NCI-H524 treated with DMSO at 0.1 percent for 48 hours (cell line): ENCODE measurements around the gene DDX4.
"Not testable (repeated sequence)": the region's sequence is repeated elsewhere in the genome, so short reads cannot be mapped to it uniquely, and the experiment has no call there.

Experiments used
- DNase-seq: peaks from one replicate; lab custom pipeline; 2025; lab: John Stamatoyannopoulos, UW

The DDX4 gene

DNA sequence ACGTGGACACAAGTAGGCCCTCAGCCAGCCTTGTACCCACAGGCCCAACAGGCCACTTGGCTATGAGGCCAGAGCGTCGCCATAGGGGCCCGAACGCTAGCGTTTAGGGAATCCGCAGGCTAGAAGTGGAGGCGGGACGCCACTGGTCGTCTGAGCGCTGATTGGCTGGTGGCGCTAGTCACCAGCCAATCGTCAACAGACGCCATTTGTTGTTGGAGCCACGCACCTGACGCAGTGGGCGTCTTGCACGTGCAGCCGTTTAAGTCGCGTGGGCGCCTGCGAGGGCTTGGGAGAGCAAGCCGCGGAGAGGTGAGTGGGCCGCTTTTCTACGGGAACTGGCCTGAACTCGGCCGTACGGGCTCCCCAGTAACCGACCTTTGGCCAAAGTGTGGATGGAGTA lies at the start of gene DDX4:
Gene DDX4 (plus strand): TSS at position 269 of the 400 bp plus-strand sequence. CDS start 903 bp downstream, outside the sequence.
- DNase-seq: no peak

DNA sequence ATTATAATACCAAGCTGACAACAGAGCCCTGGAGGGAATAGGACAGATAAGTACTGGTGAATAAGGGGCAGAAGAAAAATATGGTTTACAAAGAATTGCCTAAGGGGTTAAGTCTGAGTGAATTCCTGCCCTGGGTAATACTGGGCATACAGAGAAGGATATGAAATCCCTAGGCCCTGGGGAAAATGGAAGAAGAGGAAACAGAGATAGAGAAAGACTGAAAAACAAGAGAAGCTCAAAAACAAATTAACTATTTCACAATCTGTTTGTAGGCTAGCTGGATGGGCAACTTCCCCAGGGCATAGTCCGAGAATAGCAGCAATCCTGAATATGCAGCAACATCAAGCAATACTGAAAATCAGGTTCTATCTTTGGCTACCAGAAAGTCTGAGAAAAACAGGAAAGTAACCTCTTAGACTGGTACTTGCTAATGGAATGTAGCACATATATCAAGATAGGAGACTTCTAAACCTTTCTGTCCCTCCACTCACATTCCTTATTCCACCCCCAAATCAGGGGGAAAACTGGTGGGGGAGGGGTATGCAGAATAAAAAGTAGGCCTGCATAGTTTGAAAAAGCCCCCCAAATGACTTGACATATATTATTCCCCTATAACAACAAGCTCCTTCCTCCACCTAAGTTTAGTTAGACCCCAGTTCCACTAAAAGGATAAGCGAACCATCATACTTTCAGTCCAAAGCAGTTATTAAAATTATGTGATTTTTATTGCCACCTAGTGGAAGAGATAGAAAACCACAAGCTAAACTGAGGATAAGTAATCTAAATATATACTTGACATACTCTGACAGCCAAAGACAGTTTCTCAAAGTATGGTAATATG lies 46.4 kb upstream of the DDX4 start:
- DNase-seq: no peak

DNA sequence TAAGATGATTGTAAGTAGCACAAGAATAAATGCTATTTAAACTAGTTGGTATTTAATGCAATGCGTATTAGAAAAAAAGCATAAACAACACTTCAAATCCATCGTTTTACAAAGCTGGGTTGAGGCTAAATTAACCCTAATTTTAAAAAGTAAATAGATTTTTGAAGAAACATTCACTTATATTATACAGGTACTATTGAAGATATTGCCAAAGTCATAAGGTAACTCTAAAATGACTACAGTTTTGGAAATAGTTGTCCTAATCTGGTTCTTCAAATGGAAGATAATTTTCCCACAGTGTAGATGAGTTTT lies 45.8 kb upstream of the DDX4 start:
- no peak for DNase-seq

- no peak for DNase-seq
These were observed 45.4 kb upstream of the DDX4 start for GRCh38 chr5:55692509-55692908.

DNA sequence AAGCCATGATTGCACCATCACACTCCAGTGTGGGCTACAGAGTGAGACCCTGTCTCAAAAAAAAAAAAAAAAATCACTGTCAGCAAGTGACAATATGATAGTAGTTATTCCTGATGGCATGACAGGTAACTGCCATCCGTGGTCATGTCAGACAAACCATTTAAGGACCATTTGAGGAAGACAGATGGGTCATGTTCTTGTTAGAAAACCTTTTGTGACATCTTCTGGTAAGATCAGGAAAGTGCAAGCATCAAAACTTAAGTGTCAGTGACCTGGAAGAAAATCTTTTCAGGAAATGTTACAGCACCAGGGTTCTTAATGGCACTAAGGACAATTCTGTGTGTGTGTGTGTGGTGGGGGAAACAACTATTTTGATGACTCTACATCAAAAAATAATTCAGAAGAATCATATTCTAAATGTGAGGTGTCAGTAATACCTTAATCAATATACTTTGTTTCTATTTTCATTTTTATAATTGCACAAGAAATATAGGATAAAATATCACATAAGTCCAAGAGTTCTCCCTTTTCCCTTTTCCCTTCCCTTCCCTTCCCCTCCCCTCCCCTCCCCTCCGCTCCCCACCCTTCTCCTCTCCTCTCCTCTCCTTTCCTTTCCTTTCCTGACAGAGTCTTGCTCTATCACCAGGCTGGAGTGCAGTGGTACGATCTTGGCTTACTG lies 43.6 kb upstream of the DDX4 start:
- DNase-seq: no peak

DNA sequence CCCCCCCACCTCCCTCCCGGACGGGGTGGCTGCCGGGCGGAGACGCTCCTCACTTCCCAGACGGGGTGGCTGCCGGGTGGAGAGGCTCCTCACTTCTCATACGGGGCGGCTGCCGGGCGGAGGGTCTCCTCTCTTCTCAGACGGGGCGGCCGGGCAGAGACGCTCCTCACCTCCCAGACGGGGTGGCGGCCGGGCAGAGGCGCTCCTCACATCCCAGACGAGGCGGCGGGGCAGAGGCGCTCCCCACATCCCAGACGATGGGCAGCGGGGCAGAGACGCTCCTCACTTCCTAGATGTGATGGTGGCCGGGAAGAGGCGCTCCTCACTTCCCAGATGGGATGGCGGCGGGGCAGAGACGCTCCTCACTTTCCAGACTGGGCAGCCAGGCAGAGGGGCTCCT lies 41.2 kb upstream of the DDX4 start:
- not testable (repeated sequence) for DNase-seq

- DNase-seq: no peak
These were observed 38.7 kb upstream of the DDX4 start for GRCh38 chr5:55699041-55699688.

- DNase-seq: no peak
These were observed 37.1 kb upstream of the DDX4 start for GRCh38 chr5:55700745-55701144.

GRCh38 chr5:55701462-55702103 lies 36.3 kb upstream of the DDX4 start:
- DNase-seq: no peak

DNA sequence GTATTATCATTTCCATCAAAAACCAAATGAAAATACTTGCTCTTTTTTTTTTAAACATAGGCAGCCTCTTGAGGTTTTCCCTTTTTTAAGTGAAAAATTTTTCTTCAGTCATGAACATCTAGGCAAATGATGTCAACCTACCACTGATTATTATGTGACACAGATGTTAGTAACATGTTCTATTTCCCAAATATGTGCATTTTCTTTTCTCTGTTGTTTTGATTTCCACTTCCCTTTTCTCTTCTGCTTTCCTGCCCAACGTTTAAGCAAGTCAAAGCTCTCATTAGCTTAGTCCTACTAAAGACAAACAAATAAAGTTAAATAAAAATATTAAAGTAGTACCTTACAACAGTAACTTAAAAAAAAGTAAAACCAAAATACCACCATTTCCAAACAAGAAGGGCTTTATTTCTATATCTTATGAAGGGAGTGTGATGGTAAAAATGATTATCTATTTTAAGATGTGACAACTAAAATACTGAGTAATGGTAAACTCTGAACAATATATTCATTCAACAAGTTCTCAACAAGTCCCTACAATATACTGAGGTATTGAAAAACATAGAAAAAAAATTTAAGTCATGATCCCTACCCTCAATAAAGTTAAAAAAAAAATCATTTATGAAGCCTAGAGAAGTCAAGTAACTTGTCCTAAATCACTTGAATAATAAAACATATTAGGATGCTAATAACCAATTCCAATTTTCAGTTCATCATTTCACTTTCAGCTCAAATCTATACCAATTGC lies 35.1 kb upstream of the DDX4 start:
- DNase-seq: no peak

DNA sequence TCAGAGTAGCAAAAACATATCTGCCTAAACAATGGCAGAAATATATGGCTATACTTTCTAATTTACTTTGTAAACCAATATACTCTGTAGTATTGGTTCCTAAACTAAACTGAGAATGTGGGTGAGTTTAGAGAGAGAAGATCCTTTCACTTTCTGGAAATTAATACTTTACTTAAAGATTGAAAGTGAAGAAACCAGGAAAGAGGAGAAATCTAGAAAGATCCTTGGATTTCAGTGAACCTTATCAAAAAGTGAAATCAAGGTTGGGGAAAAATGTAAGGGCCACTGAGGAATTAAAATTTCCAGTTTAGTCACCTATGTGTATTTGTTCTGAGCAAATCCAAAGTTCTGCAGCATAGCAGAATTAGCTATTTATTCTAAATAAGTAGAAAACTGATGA lies 31.6 kb upstream of the DDX4 start:
- no peak for DNase-seq

GRCh38 chr5:55708732-55709131 lies 29.1 kb upstream of the DDX4 start:
- DNase-seq: no peak

DNA sequence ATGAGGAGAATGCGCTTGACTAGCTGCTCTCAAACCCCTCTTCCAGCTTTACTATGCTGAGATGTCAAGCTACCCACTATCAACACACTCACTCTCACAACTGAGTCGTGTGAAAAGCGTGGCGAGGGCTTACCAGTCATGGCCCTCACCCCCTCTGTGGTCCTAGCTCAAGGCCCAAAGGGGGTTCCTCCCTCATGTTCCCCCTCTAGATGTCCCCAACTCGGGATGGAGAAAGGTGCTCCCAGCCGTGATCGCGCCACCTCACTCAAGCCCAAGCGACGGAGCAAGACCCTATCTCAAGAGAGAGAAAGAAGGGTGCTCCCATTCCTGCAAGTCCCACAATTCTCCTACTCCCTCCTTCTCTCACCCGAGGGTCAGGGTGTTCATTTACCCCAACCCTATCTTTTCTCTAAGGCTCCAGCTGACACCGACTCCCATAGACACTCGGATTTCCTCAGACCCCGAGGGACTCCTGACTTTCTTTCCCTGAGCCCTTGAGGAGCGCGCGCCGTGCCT lies 26.3 kb upstream of the DDX4 start:
- no peak for DNase-seq

- DNase-seq: peak; percentile 59
These were observed 25.6 kb upstream of the DDX4 start, which contains the start of gene SLC38A9 for GRCh38 chr5:55712023-55712859. Gene SLC38A9 (minus strand): TSS chr5:55712324. CDS start chr5:55697958, 14,366 bp downstream.

DNA sequence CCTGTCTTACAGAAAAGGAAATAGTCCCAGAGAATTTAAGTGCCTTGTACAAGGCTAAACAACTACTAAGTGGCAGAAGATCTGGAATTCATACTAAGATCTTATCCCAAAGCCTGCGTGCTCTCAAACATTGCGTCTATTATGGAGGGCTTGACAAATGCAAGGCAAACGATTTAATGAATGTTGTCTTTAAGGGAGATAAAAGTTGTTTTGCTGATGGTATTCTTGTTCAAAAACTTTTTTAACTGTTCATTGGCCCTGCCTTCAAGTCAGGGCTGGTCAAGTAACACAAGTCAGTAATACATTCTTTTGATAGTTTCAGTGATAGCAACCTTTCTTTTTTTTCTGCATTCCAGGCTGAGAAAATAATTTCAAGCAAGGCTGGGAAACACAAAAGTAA lies 24.0 kb upstream of the DDX4 start:
- DNase-seq: no peak

- DNase-seq: no peak
These were observed 23.5 kb upstream of the DDX4 start for GRCh38 chr5:55714339-55714738.

DNA sequence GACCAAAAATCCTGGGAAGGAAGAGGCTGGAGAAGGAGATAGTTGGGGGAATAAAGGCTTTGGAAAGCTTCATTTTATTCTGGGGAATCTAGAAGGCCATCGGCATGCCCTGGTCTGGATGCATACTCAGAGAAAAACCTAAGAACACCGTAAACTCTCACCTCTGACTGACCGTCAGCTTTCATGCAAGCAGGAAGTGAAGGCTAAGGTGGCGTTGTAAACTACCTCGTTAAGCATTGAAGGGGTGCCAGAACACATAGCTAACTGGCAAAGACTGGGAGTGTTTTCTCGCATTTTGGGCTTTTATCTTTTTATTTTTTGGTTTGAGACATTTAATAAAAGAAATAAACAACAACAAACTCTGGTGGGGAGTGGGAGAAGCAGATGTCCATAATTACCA lies 23.1 kb upstream of the DDX4 start:
- no peak for DNase-seq

DNA sequence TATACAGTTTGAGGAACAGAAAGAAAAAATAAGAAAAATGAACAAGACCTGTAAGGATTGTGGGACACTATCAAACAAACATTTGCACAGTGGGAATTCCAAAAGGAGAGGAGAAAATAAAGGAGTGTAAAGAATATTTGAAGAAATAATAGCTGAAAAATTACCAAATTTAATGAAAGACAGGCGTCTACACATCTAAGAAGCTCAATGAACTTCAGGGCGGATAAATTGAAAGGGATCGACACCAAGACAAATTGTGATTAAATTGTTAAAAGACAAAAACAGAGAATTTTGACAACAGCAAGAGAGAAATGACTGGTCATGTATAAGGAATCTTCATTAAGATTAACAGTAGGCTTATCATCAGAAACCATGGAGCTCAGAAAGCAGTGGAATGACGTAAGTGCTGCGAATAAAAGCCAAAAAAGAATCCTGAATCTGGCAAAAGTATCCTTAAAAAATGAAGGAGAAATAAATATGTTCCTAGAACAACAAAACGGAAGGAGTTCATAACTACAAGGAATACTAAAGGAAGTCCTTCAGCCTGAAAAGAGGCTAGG lies 22.3 kb upstream of the DDX4 start:
- no peak for DNase-seq

- DNase-seq: not testable (repeated sequence)
These were observed 18.8 kb upstream of the DDX4 start for GRCh38 chr5:55719026-55719425.

DNA sequence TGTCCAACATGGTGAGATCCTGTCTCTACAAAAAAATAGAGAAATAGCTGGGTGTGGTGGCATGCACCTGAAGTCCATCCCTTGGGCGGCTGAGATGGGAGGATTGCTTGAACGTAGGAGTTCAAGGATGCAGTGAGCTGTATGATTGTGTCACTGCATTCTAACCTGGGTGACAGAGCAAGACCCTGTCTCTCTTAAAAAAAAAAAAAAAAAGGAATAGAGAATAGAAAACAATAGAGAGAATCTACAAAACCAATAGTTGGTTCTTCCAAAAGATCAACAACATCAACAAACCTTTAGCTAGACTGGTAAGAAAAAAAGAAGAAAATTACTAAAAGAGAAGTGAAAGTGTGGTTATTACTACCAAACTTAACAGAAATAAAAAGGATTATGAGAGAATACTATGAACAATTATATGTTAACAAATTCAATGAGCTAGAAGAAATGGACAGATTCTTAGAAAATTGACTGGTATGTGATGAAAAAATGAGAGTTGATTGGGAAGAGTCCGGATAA lies 17.6 kb upstream of the DDX4 start:
- DNase-seq: no peak
